ENCODE results near the gene GFM1. TPM values are rescaled to one million over a fixed set of nuclear protein-coding genes. Genes with fewer than 3 reads are reported as not detected.

The GFM1 gene
- polyA plus RNA-seq, 1 experiment = 13.9 TPM

GRCh38 chr3:158651192-158651591 is 6.9 kb downstream of the GFM1 start:
- POLR2A ChIA-PET = no interaction called here
- TF ChIP-seq CTCF (IDR thresholded peaks at IDR 0.05; ENCODE audit: insufficient read depth, low read depth, low read length) = no peak
- peaks cover 6% of the 10 kb centered on the region for H3K36me3 ChIP-seq (ENCODE audit: control insufficient read depth, insufficient read depth, low read length)
- DNase-seq (ENCODE audit: low read depth) = no peak
- no peaks in the 10 kb centered on the region for H3K27me3 ChIP-seq (ENCODE audit: control insufficient read depth, insufficient read depth, low read length)
- H3K4me3 ChIP-seq (ENCODE audit: low read depth, low read length) = no peak overlapping the region
- CTCF ChIA-PET = interaction anchor here (1.4 to 1.8 kb wide), 4 partner anchors 10 to 140 kb away, joined by 3 to 5 read pairs (median 4); no protein-coding TSS in a partner anchor

- ChIA-PET CTCF (interaction anchor here (1.0 to 2.8 kb wide), 5 partner anchors 8 to 139 kb away, joined by 4 to 15 read pairs (median 4); partner anchors contain the start of gene GFM1), POLR2A (interaction anchor here (1.2 kb wide), 1 partner anchor 143 kb away, joined by 6 read pairs; no protein-coding TSS in a partner anchor)
- peaks cover 6% of the 10 kb centered on the region for H3K36me3 ChIP-seq (ENCODE audit: control insufficient read depth, insufficient read depth, low read length)
- DNase-seq (ENCODE audit: low read depth) = no peak
- H3K4me3 ChIP-seq (ENCODE audit: low read depth, low read length) = no peak overlapping the region
- H3K27me3 ChIP-seq (ENCODE audit: control insufficient read depth, insufficient read depth, low read length) = no peaks in the 10 kb centered on the region
- TF ChIP-seq CTCF (IDR thresholded peaks at IDR 0.05; ENCODE audit: insufficient read depth, low read depth, low read length) = no peak
These were observed 8.1 kb downstream of the GFM1 start for GRCh38 chr3:158652463-158652862.

GRCh38 chr3:158658889-158659288 is 14.6 kb downstream of the GFM1 start:
- no peak overlapping the region for H3K4me3 ChIP-seq (ENCODE audit: low read depth, low read length)
- no peaks in the 10 kb centered on the region for H3K27me3 ChIP-seq (ENCODE audit: control insufficient read depth, insufficient read depth, low read length)
- DNase-seq (ENCODE audit: low read depth) = no peak
- TF ChIP-seq CTCF (IDR thresholded peaks at IDR 0.05; ENCODE audit: insufficient read depth, low read depth, low read length) = no peak
- POLR2A ChIA-PET = no interaction called here
- H3K36me3 ChIP-seq (ENCODE audit: control insufficient read depth, insufficient read depth, low read length) = peaks cover 1% of the 10 kb centered on the region
- CTCF ChIA-PET = interaction anchor here (0.7 to 7.8 kb wide), 23 partner anchors 11 to 149 kb away, joined by 3 to 153 read pairs (median 5); partner anchors contain the start of genes GFM1, LXN and MFSD1

GRCh38 chr3:158659454-158660237 is 15.3 kb downstream of the GFM1 start:
- H3K36me3 ChIP-seq (ENCODE audit: control insufficient read depth, insufficient read depth, low read length) = no peaks in the 10 kb centered on the region; the same call in none of the 2 replicates
- CTCF ChIA-PET = interaction anchor here (0.7 to 7.8 kb wide), 28 partner anchors 11 to 148 kb away, joined by 3 to 153 read pairs (median 4); partner anchors contain the start of genes GFM1, LXN and MFSD1

More at GRCh38 chr3:158659454-158660237, 15.3 kb downstream of the GFM1 start:
- POLR2A ChIA-PET = interaction anchor here (0.5 kb wide), 1 partner anchor 30 kb away, joined by 11 read pairs; no protein-coding TSS in a partner anchor
- TF ChIP-seq CTCF (IDR thresholded peaks at IDR 0.05; ENCODE audit: insufficient read depth, low read depth, low read length) = peak; percentile 79
- no peak overlapping the region for H3K4me3 ChIP-seq (ENCODE audit: low read depth, low read length)
- H3K27me3 ChIP-seq (ENCODE audit: control insufficient read depth, insufficient read depth, low read length) = no peaks in the 10 kb centered on the region
- DNase-seq (ENCODE audit: low read depth) = no peak

All from BJ (cell line).